SK-N-MC (cell line): Measurements from ENCODE around the gene HCRTR1.

Source experiments
- EZH2 ChIP-seq: fragments of 200-600 bp; sonication (generic); IDR thresholded peaks from one replicate; pipeline ENCODE4 v1.6.1; 2017; ENCODE audit warnings: antibody characterized with exemption
- FOXP2 ChIP-seq: optimal IDR thresholded peaks from 2 replicates; pipeline ENCODE3; 2011; ENCODE audit warnings: mild to moderate bottlenecking, moderate library complexity; ENCODE audit not compliant: insufficient read depth; ENCODE audit errors: extremely low read length, control extremely low read depth
- POLR2AphosphoS5 ChIP-seq: IDR thresholded peaks from 2 replicates; pipeline ENCODE4 v1.6.1; 2012; ENCODE audit warnings: mild to moderate bottlenecking, low read depth, low read length, borderline replicate concordance

GRCh38 chr1:31642897-31643296 lies 25.4 kb downstream of the HCRTR1 start:
- TF ChIP-seq EZH2 (no peak), POLR2AphosphoS5 (no peak), FOXP2 (no peak)
